PFSK-1 (cell line): ENCODE results near the gene FOXF1.

Experiments used
- FOXP2 ChIP-seq: optimal IDR thresholded peaks from 2 replicates; pipeline ENCODE3; 2011; ENCODE audit warnings: borderline replicate concordance, control low read depth, inconsistent platforms; ENCODE audit not compliant: insufficient read depth; ENCODE audit errors: extremely low read length, extremely low read depth
- POLR2AphosphoS5 ChIP-seq: IDR thresholded peaks from 2 replicates; pipeline ENCODE4 v1.6.1; 2012; ENCODE audit warnings: low read depth, mild to moderate bottlenecking, control low read depth, low read length, moderate library complexity
- REST ChIP-seq, 2 experiments: IDR thresholded peaks; 2 replicates each; pipeline versions ENCODE4 v1.6.1 to v1.8.0; 2011 to 2012; ENCODE audit warnings: low read depth in 2 of 2, low read length in 2 of 2, control low read depth in 1 of 2, inconsistent platforms in 1 of 2, mild to moderate bottlenecking in 1 of 2, moderate library complexity in 1 of 2; ENCODE audit not compliant: insufficient read depth in 1 of 2
- SIN3A ChIP-seq: IDR thresholded peaks from 2 replicates; pipeline ENCODE4 v1.6.1; 2012; ENCODE audit warnings: mild to moderate bottlenecking, low read length, moderate library complexity, borderline replicate concordance; ENCODE audit not compliant: insufficient read depth
- TAF1 ChIP-seq: IDR thresholded peaks from 2 replicates; pipeline ENCODE4 v1.6.1; 2012; ENCODE audit warnings: low read length, control low read depth, borderline replicate concordance; ENCODE audit not compliant: insufficient read depth

Gene FOXF1

GRCh38 chr16:86533076-86533475, 22.7 kb downstream of the FOXF1 start:
- no peak for TF ChIP-seq TAF1
- TF ChIP-seq FOXP2 = no peak
- no peak for TF ChIP-seq REST (IDR thresholded peaks at IDR 0.05; ENCODE audit: insufficient read depth in 1 of 2, low read depth in 2 of 2, low read length in 2 of 2)
- no peak for TF ChIP-seq POLR2AphosphoS5
- no peak for TF ChIP-seq SIN3A

GRCh38 chr16:86533767-86534351, 23.5 kb downstream of the FOXF1 start:
- TF ChIP-seq POLR2AphosphoS5 = no peak
- TF ChIP-seq SIN3A = no peak
- TF ChIP-seq FOXP2 = no peak
- TF ChIP-seq TAF1 = no peak
- TF ChIP-seq REST (IDR thresholded peaks at IDR 0.05; ENCODE audit: insufficient read depth in 1 of 2, low read depth in 2 of 2, low read length in 2 of 2) = no peak

- TF ChIP-seq POLR2AphosphoS5 = no peak
- TF ChIP-seq FOXP2 = no peak
- no peak for TF ChIP-seq TAF1
- TF ChIP-seq SIN3A = no peak
- no peak for TF ChIP-seq REST (IDR thresholded peaks at IDR 0.05; ENCODE audit: insufficient read depth in 1 of 2, low read depth in 2 of 2, low read length in 2 of 2)
Measured at GRCh38 chr16:86534779-86535615, 24.7 kb downstream of the FOXF1 start.

GRCh38 chr16:86536621-86537020, 26.3 kb downstream of the FOXF1 start:
- TF ChIP-seq FOXP2 (no peak), REST (IDR thresholded peaks at IDR 0.05; ENCODE audit: insufficient read depth in 1 of 2, low read depth in 2 of 2, low read length in 2 of 2) (no peak), SIN3A (no peak), TAF1 (no peak), POLR2AphosphoS5 (no peak)
